ENCODE measurements around the gene ZNF519.
"Not testable (repeated sequence)": the region's sequence is repeated elsewhere in the genome, so short reads cannot be mapped to it uniquely, and the experiment has no call there.

The ZNF519 gene

GRCh38 chr18:14146771-14147170 is 14.5 kb upstream of the ZNF519 start:
- not testable (repeated sequence) for DNase-seq

DNA sequence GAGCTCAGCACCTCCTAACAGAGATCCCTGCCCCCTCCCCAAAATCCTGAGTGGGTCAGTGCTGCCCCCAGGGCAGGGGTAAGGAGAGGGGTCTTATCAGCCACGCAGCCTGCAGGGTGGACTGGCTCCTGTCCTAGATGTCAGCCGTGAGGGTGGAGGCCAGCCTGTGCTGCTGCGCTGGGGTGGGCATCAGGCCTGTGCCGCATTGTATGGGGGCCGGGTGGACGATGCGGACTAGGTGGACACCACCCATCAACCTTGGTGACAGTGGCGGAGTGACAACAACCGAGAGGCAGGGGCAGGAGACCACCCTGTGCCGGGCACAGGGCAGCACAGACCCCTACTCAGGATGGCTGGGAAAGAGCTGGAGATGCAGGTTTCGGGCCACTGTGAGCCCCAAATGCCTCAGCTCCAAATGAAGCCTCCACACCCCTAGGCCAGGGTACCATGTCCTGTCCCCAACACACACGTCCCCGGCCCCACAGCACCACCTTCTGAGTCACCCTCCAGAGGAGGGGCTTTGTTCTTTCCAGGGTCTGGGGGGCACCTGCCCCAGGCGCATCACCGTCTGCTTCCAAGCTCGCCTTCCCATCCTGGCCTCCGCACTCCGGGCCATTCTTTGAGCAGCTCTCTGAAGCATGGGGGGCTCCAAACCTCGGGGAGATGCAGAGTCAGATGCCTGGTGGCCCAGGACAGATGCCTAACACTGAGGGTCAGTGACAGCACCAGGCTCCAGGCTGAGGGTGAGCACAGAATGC is 13.5 kb upstream of the ZNF519 start:
- not testable (repeated sequence) for DNase-seq

- DNase-seq, result not testable (repeated sequence)
These were observed 12.8 kb upstream of the ZNF519 start for GRCh38 chr18:14145021-14145420.

DNA sequence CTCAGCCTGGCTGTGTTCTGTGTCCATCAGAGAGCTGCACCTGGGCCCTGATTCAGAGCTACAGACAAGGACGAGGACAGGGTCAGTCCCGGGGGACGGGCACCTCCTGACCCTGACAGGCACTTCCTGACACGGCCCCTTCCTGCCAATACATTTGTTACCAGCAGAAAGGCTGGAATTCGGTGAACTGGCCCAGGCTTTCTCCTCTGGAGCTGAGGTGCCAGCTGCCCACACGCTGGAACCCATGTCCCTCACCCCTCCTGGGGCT is 12.3 kb upstream of the ZNF519 start:
- DNase-seq, result no peak

DNA sequence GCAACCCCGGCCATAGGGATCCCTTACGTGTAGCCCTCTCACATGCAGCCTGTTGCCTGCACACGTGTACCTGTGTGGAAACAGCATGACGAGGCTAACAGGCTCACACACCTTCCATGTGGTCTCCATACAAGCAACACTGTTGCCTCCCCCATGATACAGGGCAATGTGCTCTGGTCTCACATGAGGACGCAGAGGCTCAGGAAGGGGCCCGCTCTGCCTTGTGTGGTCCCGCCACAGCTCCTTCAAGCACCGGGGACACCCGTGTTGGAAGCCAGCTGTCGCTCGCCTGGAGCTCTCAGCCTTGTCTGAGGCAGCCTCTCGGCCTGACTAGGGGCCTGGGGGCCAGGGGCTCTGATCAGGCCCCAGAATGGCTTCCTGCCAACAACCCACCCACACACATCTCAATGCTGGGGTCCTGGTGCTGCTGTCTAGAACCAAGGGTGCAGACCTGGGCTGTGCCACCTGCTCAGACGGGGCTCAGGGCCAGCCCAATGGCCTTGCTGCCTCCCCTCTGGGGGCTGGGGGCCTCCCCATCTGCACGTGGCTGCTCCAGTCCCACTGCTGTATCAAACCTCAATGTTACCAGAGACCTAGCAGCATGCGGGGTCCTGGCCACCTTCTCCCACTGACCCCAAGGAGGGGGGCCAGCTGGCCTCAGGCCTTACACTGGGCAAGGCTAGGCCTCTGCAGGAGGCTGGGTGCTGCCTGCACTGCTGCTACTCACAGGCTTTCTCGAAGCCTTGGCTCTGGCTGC is 11.8 kb upstream of the ZNF519 start:
- DNase-seq, result not testable (repeated sequence)

DNA sequence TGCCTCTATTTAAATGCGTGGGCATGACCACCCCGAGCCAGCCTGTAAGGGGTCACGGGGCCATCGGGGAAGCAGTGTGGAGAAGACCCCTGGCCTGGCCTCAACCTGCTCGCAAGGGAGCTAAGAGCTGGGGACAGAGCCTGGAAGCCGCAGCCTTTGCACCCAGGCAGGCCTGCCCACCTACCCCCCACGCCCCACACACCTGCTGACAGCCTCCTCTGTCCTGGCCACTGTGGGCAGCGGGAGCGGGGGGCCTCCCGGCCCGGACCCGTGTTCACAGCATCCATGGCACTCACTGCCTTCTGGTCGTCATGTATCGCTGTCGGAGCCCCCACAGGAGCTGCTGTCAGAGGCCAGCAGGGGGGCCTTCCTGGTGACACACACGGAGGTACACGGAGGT is 11.2 kb upstream of the ZNF519 start:
- not testable (repeated sequence) for DNase-seq

- DNase-seq, result not testable (repeated sequence)
These were observed 9.9 kb upstream of the ZNF519 start for GRCh38 chr18:14142177-14142576.

GRCh38 chr18:14139583-14139982 is 7.3 kb upstream of the ZNF519 start:
- DNase-seq, result not testable (repeated sequence)

DNA sequence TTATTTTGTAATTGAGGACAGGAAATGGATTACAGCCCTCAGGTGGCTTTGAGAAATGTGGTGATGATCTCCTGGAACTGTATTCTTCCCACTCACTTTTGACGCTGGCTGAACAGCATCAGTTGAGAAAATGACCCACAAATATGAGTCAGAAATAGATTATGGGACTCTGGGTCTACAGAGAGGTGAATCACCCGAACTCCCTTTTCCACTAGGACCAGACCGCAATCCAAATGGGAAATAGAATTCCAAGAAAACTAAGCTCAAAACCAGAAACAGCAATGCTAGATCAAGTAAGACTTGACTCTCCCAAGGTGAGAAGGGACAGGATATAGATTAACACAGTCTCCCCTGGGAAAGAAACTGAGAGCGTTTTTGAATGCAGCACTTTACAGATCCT is 5.7 kb upstream of the ZNF519 start:
- DNase-seq, result not testable (repeated sequence)

DNA sequence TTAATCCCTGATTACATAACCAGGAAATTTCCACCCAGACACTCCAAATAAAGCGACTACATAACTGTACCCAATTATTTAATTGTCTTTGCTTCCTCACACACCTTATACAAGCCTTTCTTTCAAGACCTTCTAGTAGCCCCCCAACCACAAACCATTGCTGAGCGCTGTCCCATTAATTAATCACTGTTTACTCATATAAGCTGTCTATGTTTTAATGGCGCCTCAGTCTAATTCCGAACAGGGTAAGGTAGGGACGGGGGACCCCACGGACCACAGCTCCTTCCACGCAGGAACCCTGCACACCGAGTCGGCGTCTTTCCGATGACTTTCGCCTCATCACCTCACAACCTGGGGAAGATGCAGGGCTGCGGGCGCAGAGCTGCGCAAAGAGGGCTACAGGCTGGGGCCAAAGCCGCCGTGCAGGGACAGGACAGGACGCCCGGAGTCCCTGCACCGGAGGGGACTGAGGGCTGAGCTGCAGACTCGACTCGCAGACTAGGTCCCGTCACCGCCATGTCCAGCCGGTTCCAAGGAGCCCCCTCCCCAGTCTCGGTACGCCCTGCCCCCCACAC is 452 bp downstream of the ZNF519 start:
- DNase-seq, result not testable (repeated sequence)

- DNase-seq, result not testable (repeated sequence)
These were observed 1.4 kb downstream of the ZNF519 start for GRCh38 chr18:14130804-14131203.

GRCh38 chr18:14124689-14125088 is 7.5 kb downstream of the ZNF519 start:
- DNase-seq, result no peak

DNA sequence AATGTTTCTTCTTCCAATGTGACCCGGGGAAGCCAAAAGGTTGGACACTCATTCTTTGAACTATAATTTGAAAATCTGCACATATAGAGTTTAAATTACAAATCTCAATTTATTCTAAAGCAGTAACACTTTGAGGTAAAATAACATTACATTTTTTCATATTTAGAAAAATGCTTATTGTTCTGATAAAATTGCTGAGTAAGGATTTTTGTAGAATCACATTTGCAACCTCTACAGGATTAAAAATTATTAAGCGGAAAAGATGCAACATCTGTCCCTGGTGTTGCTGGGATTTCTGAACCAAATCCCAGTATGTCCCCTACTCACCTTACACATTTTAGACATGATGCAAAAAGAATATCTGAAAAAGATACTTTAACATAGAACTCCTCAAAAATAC is 10.1 kb downstream of the ZNF519 start:
- DNase-seq, result no peak

DNA sequence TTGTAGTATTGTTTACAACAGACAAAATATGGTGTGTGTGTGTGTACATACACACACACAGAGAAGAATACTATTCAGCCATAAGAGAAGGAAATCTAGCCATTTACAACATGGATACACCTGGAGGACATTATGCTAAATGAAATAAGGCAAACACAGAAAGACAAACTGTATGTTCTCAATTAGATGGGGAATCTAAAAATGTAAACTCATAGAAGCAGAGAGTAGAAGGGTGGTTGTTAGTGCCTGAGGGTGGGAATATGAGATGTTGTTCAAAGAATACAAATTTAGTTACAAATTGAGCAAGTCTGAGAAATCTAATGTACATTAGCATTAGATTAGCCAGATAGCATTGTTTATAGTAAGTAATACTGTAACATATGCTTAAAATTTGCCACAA is 11.3 kb downstream of the ZNF519 start:
- no peak for DNase-seq

GRCh38 chr18:14117606-14118005 is 14.6 kb downstream of the ZNF519 start:
- DNase-seq, result no peak

- DNase-seq, result no peak
These were observed 25.3 kb downstream of the ZNF519 start for GRCh38 chr18:14106906-14107305.

DNA sequence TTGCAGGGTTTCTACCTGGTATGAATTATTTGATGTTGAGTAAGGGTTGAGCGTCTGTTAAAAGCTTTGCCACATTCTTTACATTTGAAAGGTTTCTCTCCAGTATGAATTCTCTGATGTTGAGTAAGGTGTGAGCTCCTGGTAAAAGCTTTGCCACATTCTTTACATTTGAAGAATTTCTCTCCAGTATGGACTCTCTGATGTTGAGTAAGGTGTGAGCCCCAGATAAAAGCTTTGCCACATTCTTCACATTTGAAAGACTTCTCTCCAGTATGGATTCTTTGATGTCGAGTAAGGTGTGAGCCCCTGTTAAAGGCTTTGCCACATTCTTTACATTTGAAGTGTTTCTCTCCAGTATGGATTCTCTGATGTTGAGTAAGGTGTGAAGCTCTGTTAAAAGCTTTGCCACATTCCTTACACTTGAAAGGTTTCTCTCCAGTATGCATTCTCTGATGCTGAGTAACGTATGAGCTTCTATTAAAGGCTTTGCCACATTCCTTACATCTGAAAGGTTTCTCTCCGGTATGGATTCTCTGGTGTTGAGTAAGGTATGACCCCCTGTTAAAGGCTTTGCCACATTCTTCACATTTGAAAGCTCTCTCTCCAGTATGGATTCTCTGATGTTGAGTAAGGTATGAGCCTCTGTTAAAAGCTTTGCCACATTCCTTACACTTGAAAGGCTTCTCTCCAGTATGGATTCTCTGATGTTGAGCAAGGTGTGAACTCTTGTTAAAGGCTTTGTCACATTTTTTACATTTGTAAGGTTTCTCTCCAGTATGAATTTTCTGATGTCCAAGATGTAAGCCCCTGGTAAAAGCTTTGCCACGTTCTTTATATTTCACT is 27.1 kb downstream of the ZNF519 start:
- DNase-seq, result no peak

- DNase-seq, result no peak
These were observed 28.0 kb downstream of the ZNF519 start for GRCh38 chr18:14104201-14104600.

- DNase-seq, result no peak
These were observed 31.5 kb downstream of the ZNF519 start for GRCh38 chr18:14100503-14101286.

DNA sequence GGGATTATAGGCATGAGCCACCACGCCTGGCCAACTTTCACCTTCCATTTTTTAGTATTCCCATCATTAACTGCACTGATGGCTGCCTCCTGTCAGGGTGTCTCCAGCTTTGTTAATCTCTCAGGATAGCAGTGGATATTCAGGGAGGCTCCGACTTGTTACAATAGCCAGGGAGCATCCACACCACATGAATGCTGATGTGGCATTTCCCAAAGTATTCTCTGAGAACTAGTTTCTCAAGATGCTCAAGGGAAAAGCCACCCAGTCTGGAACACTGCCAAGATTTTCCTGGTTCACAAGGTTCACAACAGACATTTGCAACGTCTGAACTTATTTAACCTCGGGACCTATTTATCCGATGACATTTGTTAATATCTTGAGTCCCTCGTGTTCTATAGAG is 33.8 kb downstream of the ZNF519 start:
- DNase-seq, result no peak

GRCh38 chr18:14097761-14098160 is 34.5 kb downstream of the ZNF519 start:
- DNase-seq, result no peak

- DNase-seq, result no peak
These were observed 38.8 kb downstream of the ZNF519 start for GRCh38 chr18:14093307-14093915.
